Activated effector memory CD4-positive, alpha-beta T cell treated with Interleukin-2 at 50 U/mL for 16 hours (primary cell): Measurements from ENCODE around the gene B4GALT5.

Source experiments
- DNase-seq: peaks from one replicate; pipeline ENCODE4 v3.0.0-alpha.2; 2020

Gene B4GALT5

GRCh38 chr20:49700411-49701185, 13.1 kb downstream of the B4GALT5 start:
- no peak for DNase-seq

- DNase-seq: no peak
These were observed 14.3 kb downstream of the B4GALT5 start for GRCh38 chr20:49699200-49699992.

DNA sequence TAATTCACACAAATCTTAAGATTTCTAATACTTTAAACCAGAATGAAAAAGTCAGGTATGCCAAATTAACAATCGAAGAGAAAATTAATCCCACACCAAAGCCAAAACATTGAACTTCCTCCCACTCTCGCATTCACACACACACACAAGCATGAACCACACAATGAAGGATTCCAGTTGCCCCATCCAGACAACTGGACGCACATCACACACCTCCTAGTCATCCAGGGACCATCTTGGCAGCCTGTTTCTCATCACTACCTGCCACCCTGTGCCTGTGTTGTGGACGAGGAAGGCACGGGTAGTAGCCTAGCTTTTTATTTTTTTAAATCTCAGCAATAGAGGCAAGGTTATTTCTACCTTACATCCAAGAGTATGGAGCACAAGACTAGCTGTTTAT, 15.2 kb downstream of the B4GALT5 start:
- DNase-seq: no peak

DNA sequence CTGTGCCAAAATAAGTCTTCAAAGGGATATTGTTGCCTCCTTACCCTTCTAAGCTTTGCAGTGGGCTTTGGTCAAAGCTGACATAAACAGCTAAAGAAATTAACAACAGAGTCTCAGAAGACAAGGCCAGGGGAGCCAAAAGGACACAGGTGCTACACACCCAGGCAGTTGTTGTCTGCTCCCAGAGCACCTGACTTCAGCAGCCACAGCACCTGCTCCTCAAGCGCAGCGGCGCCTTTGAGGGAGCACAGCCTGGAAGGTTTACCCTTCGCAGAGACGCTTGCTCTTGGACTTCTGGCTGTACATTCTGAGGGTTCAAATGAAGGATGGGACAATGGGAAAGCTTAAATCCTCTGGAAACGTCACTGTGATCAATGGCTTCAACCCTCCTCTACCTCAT, 16.6 kb downstream of the B4GALT5 start:
- DNase-seq: no peak

GRCh38 chr20:49696594-49696993, 17.1 kb downstream of the B4GALT5 start:
- no peak for DNase-seq

DNA sequence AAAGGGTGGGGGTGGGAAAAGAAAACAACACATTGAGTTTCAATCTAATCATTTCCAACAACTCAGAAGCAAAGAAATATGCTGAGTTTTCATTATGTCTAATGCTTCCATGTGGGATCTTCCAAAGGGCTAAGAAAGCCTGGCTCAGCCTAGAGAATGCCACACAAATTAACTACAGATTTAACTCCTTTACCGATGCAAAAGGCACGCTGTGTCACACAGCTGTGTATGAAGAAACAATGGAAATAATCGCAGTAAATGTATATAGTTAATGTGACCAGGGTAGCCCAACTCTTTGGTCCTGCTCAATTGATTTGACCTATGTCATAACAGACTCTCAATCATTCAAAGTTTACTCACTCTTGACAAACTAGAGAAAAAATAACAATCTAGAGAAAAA, 17.8 kb downstream of the B4GALT5 start:
- DNase-seq: no peak

DNA sequence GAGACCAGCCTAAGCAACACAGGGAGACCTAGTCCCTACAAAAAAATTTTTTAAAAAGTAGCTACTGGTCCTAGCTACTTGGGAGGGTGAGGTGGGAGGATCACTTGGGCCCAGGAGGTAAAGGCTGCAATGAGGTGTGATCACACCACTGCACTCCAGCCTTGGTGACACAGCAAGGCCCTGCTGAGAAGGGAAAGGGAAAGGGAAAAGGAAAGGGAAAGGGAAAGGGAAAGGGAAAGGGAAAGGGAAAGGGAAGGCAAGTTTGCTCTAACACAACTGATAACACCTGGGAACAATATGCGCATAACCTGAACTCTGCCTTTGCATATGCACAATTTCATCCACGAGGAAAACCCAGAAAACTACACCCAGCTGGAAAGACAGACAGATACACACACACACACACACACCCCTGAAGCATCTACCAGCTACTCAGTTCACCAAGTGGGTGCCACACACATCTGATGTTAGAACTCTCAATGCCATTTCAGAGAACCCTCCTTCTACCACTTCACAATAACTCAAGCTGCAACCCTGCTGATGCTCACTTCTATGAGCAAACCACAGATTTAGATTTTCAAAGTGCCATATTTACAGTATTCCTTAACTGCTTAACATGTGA, 19.1 kb downstream of the B4GALT5 start:
- DNase-seq: no peak

- no peak for DNase-seq
These were observed 20.1 kb downstream of the B4GALT5 start for GRCh38 chr20:49693435-49694171.

- no peak for DNase-seq
These were observed 20.7 kb downstream of the B4GALT5 start for GRCh38 chr20:49692941-49693340.

DNA sequence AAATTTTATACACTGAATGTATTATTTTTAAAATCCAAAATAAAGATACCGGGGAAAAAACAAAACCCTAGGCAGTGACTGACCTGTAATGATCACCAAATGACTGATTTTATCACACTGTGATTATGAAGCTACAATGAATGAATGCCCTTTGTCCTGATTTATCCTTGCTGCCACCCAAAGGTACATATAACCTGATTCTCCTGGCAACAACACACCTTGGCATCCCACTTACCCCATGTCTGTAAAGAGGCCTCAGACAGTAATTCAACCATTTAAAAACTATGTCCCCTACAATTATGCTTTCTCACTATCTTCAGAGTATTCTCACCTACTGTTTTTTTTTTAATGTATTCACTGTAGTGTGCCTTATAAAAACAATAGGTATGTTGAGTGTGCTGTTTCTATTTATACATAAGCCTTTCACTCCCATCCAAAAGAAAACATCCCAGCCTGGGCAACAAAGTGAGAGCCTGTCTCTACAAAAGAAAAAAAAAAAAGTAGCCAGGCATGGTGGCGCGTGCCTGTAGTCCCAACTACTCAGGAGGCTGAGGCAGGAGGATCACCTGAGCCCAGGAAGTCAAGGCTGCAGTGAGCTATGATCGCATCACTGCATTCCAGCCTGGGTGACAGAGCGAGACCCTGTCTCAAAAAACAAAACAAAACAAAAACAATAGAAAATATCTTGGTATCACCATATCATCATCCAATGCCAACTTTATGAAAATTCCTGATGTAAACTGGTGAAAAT, 21.7 kb downstream of the B4GALT5 start:
- no peak for DNase-seq

DNA sequence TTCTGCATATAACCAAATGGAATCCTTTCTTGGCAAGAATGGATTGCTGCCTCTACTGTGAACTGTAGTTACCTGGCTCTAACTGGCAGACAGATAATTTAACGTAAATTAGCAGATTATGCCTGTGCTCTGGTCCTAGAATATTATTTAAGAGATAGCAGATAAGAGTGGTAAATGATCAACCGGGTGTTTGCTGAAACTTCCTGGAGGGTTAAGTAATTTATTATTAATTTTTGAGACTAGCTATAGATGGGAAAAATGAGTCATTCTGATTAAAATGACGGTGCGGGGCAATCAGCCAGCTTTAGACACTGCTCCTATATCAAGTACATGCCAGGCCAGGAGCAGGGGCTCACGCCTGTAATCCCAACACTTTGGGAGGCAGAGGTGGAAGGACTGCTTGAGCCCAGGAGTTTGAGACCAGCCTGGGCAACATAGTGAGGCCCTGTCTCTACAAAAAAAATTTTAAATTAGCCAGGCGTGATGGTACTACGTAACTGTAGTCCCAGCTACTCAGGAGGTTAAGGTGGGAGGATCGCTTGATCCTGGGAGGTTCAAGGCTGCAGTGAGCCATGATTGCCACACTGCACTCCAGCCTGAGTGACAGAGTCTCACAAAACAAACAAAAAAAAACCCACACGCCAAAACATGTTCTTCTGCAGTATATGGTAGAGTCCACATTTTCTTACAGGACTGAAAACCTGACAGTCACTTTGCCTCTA, 22.6 kb downstream of the B4GALT5 start:
- no peak for DNase-seq

DNA sequence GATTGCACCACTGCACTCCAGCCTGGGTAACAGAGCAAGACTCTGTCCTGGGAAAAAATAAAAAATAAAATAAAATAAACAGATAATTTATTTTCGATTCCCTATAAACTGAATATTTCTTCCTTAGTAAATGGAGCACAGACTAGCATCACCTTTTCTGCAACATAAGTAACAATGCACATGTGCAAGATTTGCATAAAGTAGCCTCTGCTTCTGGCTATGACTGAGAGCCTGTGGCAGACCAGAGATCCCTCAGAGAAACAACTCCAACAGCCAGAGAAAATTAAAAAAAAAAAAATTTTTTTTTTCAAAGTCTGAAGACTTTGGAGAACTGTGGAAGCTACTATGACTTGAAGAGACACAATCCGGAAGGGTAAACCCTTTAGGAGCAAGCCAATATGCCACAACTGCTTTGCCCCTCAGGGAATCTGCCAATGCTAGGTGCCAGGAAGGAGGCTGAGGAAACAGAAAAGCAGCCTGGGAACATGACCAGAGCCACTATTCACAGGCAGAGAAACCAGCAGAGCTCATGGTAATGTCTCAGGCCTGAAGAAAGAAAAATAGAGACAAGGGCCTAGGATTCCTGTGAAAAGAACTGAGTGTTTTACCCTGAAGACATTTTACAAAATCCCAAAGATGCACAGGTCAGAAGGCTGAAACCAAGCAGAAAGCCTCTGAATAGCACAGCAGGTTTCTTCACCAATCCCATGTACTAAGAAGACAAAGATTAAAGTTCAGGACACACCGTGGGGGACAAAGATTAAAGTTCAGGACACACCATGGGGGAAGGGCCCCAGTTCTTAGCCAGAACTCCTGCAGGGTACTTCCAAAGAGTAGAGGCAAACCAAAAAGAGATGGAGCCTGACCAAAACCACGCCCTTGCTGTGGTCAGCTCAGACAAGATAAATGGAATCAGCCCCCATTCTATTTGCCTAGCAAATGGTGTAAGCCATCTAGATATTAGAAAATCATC, 25.8 kb downstream of the B4GALT5 start:
- DNase-seq: no peak

- no peak for DNase-seq
These were observed 27.9 kb downstream of the B4GALT5 start for GRCh38 chr20:49685809-49686208.

DNA sequence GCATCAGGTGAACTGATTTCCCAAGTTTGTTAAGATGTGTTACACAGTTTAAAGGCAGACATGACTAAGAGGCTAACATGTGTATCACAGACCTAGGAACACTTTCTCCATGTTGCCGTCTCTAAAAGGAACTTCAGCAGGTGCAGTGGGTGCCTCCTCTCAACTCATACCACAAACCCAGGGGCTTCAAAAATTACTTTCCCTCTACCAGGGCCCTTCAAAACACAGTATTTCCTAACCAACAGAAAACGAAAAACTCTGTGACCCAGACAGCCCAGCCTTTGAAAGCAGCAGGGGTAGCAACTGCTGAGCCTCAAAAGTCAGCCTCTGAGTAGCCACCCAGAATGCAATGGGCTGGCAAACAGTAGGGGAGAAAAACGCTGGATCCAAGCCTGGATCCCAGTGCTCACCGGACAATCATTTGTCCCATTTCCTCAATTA, 28.5 kb downstream of the B4GALT5 start:
- DNase-seq: no peak

GRCh38 chr20:49684335-49684997, 29.2 kb downstream of the B4GALT5 start:
- no peak for DNase-seq

GRCh38 chr20:49682798-49683197, 30.9 kb downstream of the B4GALT5 start:
- no peak for DNase-seq

DNA sequence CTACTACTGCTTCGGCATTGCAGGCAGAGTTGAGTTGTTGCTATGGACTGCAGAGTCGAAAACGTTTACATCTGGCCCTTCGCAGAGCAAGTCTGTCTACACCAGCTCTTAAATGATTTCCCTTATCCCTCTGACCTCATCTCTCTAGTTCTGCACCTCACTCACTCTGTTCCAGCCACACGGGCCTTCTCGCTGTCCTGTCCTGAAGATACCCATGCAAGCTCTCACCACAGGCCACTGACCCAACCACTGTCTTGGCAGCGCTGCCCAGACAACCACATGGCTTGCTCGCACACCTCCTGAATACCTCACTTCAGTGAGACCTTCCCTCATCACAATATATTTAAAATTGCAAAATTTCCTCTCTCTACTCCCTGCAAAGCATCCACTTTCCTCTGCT, 31.4 kb downstream of the B4GALT5 start:
- no peak for DNase-seq

GRCh38 chr20:49681850-49682216, 31.8 kb downstream of the B4GALT5 start:
- no peak for DNase-seq

- DNase-seq: no peak
These were observed 33.2 kb downstream of the B4GALT5 start for GRCh38 chr20:49680484-49680883.

GRCh38 chr20:49679634-49680033, 34.0 kb downstream of the B4GALT5 start:
- no peak for DNase-seq
